ENCODE results near the gene COL15A1.

Gene COL15A1

DNA sequence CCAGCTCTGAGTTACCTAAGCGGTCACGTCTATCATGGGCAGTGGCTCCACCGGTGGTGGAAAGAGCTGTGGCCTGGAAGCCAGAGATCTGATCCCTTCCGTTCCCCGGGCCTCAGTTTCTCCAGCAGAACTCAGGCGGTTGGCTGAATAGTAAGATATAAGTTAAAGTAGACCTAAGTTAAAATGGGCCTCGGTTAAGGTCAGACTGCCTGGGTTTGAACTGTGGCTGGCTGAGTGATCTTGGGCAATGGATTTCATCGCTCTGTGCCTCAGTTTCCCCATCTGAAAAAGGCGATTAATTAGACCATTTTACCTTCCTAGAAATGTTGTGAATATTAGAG, 997 bp downstream of the COL15A1 start:
- POLR2A ChIA-PET, result no interaction called here
- CTCF ChIA-PET, result no interaction called here
- DNase-seq (ENCODE audit: extremely low spot score), result no peak
- TF ChIP-seq HDGF (IDR thresholded peaks at IDR 0.05; ENCODE audit: borderline replicate concordance) (no peak), FOXK2 (IDR thresholded peaks at IDR 0.05) (no peak), LEF1 (IDR thresholded peaks at IDR 0.05; ENCODE audit: borderline replicate concordance) (no peak), SP1 (IDR thresholded peaks at IDR 0.05) (no peak), FOXA1 (IDR thresholded peaks at IDR 0.05) (no peak), L3MBTL2 (conservative IDR thresholded peaks at IDR 0.05) (no peak), CTBP1 (IDR thresholded peaks at IDR 0.05; ENCODE audit: borderline replicate concordance) (no peak), SUZ12 (IDR thresholded peaks at IDR 0.05) (no peak), ELF4 (IDR thresholded peaks at IDR 0.05) (no peak), FOXM1 (IDR thresholded peaks at IDR 0.05; ENCODE audit: borderline replicate concordance) (no peak), ARNT (IDR thresholded peaks at IDR 0.05) (no peak), ZNF384 (IDR thresholded peaks at IDR 0.05) (no peak), NFRKB (IDR thresholded peaks at IDR 0.05) (no peak), BHLHE40 (IDR thresholded peaks at IDR 0.05; ENCODE audit: borderline replicate concordance) (no peak), TARDBP (IDR thresholded peaks at IDR 0.05) (no peak)
- TF ChIP-seq, protein P1, sequence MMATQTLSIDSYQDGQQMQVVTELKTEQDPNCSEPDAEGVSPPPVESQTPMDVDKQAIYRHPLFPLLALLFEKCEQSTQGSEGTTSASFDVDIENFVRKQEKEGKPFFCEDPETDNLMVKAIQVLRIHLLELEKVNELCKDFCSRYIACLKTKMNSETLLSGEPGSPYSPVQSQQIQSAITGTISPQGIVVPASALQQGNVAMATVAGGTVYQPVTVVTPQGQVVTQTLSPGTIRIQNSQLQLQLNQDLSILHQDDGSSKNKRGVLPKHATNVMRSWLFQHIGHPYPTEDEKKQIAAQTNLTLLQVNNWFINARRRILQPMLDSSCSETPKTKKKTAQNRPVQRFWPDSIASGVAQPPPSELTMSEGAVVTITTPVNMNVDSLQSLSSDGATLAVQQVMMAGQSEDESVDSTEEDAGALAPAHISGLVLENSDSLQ (IDR thresholded peaks at IDR 0.05), result no peak

DNA sequence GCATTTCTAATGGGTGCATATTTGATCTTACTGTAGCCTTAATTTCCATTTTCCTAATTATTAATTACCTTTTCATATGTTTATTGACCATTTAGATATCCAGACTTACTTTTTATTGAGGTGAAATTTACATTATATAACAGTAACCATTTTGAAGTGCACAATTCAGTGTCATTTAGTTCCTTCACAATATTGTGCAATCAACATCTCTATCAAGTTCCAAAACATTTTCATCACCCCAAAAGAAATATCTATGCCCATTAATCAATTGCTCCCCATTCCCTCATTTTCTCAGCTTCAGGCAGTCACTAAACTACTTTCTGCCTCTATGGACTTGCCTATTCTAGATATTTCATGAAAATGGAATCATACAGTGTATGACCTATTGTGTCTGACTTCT, 5.9 kb downstream of the COL15A1 start:
- POLR2A ChIA-PET, result no interaction called here
- DNase-seq (ENCODE audit: extremely low spot score), result no peak
- CTCF ChIA-PET, result no interaction called here
- TF ChIP-seq BHLHE40 (IDR thresholded peaks at IDR 0.05; ENCODE audit: borderline replicate concordance), result no peak
- TF ChIP-seq SP1 (IDR thresholded peaks at IDR 0.05), result no peak
- no peak for TF ChIP-seq NFRKB (IDR thresholded peaks at IDR 0.05)
- no peak for TF ChIP-seq FOXK2 (IDR thresholded peaks at IDR 0.05)
- no peak for TF ChIP-seq HDGF (IDR thresholded peaks at IDR 0.05; ENCODE audit: borderline replicate concordance)
- no peak for TF ChIP-seq LEF1 (IDR thresholded peaks at IDR 0.05; ENCODE audit: borderline replicate concordance)
- TF ChIP-seq, protein P1 (IDR thresholded peaks at IDR 0.05), result no peak
- TF ChIP-seq ELF4 (IDR thresholded peaks at IDR 0.05), result no peak
- no peak for TF ChIP-seq CTBP1 (IDR thresholded peaks at IDR 0.05; ENCODE audit: borderline replicate concordance)

DNA sequence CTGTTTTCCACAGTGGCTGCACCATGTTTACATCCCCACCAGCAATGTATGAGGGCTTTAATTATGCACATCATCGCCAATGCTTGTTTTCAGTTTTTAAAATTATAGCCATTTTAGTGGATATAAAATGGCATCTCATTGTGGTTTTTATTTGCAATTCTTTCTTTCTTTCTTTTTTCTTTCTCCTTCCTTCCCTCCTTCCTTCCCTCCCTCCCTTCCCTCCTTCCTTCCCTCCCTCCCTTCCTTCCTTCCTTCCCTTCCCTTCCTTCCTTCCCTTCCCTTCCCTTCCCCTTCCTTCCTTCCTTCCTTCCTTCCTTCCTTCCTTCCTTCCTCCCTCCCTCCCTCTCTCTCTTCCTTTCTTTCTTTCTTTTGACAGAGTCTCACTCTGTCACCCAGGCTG, 6.6 kb downstream of the COL15A1 start:
- ChIA-PET POLR2A (no interaction called here), CTCF (no interaction called here)
- DNase-seq (ENCODE audit: extremely low spot score), result no peak

DNA sequence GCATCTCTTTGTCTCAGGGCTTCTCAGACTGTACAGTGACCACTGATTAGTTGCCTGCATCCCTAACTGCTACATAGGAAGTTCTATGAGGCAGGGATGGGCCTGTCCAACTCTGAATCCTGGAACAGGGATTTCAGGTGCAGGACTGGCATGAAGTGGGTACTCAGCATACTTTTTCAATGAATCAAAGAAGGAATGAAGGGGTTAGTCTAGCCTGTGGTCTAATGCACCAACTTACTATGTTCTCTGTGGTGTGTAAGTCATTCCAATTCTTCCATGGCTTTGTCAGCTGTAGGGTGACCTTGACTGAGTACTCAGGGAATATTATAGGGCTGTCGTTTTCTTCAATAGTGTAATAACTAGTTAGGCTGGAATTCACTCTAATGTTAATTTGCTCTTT, 8.3 kb downstream of the COL15A1 start:
- ChIA-PET POLR2A (no interaction called here), CTCF (no interaction called here)
- no peak for DNase-seq (ENCODE audit: extremely low spot score)
- no peak for TF ChIP-seq FOXA1 (IDR thresholded peaks at IDR 0.05)
- no peak for TF ChIP-seq FOXK2 (IDR thresholded peaks at IDR 0.05)
- TF ChIP-seq BHLHE40 (IDR thresholded peaks at IDR 0.05; ENCODE audit: borderline replicate concordance), result no peak
- no peak for TF ChIP-seq L3MBTL2 (conservative IDR thresholded peaks at IDR 0.05)
- no peak for TF ChIP-seq FOXM1 (IDR thresholded peaks at IDR 0.05; ENCODE audit: borderline replicate concordance)
- TF ChIP-seq LEF1 (IDR thresholded peaks at IDR 0.05; ENCODE audit: borderline replicate concordance), result no peak
- no peak for TF ChIP-seq ZNF384 (IDR thresholded peaks at IDR 0.05)
- no peak for TF ChIP-seq SUZ12 (IDR thresholded peaks at IDR 0.05)
- TF ChIP-seq, protein P1 (IDR thresholded peaks at IDR 0.05), result no peak
- TF ChIP-seq TARDBP (IDR thresholded peaks at IDR 0.05), result no peak
- TF ChIP-seq ELF4 (IDR thresholded peaks at IDR 0.05), result no peak
- no peak for TF ChIP-seq CTBP1 (IDR thresholded peaks at IDR 0.05; ENCODE audit: borderline replicate concordance)
- no peak for TF ChIP-seq SP1 (IDR thresholded peaks at IDR 0.05)
- no peak for TF ChIP-seq HDGF (IDR thresholded peaks at IDR 0.05; ENCODE audit: borderline replicate concordance)
- no peak for TF ChIP-seq ARNT (IDR thresholded peaks at IDR 0.05)
- TF ChIP-seq NFRKB (IDR thresholded peaks at IDR 0.05), result no peak

More for the DNA sequence above, 6.6 kb downstream of the COL15A1 start:
- TF ChIP-seq CTBP1 (IDR thresholded peaks at IDR 0.05; ENCODE audit: borderline replicate concordance) (no peak), ZNF384 (IDR thresholded peaks at IDR 0.05) (no peak), FOXA1 (IDR thresholded peaks at IDR 0.05) (no peak), LEF1 (IDR thresholded peaks at IDR 0.05; ENCODE audit: borderline replicate concordance) (no peak)

DNA sequence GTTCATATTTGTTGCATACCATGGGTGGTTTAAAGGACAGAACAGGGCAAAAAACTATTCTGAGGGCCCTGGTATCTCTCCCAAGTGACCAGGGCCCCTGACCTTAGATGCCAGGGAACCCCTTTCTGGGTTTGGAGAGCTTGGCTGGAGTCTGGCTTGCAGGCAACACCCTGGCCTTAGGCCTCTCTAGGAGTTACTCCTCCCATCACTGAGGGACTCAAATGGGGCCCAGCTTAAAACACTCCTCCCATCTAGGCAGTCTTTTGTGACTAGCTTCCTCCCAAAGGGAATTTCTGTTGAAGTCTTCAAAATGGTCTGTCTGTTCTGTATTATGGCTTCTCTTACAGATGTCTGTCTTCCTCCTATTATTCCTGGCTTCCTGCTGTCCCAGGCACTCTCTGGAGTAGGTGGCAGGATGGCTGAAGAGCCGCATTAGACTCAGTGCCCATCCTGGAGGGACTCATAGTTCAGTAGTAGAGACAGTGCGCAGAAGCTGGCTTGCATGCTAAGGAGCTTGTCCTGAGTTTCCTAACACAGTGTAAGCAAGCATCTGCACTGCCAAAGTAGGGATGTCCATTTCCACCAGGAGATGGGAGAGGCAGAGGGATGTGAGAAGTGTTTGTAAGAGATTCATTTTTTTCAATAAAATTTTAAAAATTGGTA, 10.0 kb downstream of the COL15A1 start:
- CTCF ChIA-PET, result no interaction called here
- POLR2A ChIA-PET, result no interaction called here
- no peak for DNase-seq (ENCODE audit: extremely low spot score)
- TF ChIP-seq CTBP1 (IDR thresholded peaks at IDR 0.05; ENCODE audit: borderline replicate concordance) (no peak), BHLHE40 (IDR thresholded peaks at IDR 0.05; ENCODE audit: borderline replicate concordance) (no peak), ELF4 (IDR thresholded peaks at IDR 0.05) (no peak), SUZ12 (IDR thresholded peaks at IDR 0.05) (no peak), FOXA1 (IDR thresholded peaks at IDR 0.05) (no peak), LEF1 (IDR thresholded peaks at IDR 0.05; ENCODE audit: borderline replicate concordance) (no peak), NFRKB (IDR thresholded peaks at IDR 0.05) (no peak), FOXK2 (IDR thresholded peaks at IDR 0.05) (no peak), L3MBTL2 (conservative IDR thresholded peaks at IDR 0.05) (no peak), TARDBP (IDR thresholded peaks at IDR 0.05) (no peak), FOXM1 (IDR thresholded peaks at IDR 0.05; ENCODE audit: borderline replicate concordance) (no peak)
- TF ChIP-seq, protein P1 (IDR thresholded peaks at IDR 0.05), result no peak

DNA sequence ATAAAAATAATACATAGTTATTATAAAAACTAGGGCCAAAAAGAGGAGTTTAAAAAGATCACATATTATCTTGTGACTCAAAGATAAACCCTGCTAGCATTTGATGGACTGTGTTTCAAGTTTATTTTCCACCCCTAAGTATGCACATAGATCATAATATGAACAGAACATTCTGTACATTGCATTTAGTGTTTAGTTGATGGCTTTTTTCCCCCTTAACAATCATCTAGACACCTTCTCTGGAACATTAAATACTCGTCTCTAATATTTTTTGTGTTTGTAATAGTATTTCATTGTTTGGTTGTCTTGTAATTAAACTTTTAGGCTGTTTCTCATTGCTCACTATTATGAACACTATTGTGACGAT, 10.5 kb downstream of the COL15A1 start:
- ChIA-PET CTCF (no interaction called here), POLR2A (no interaction called here)
- no peak for DNase-seq (ENCODE audit: extremely low spot score)
- no peak for TF ChIP-seq FOXM1 (IDR thresholded peaks at IDR 0.05; ENCODE audit: borderline replicate concordance)
- no peak for TF ChIP-seq FOXA1 (IDR thresholded peaks at IDR 0.05)
- TF ChIP-seq SP1 (IDR thresholded peaks at IDR 0.05), result no peak
- TF ChIP-seq ZNF384 (IDR thresholded peaks at IDR 0.05), result no peak
- no peak for TF ChIP-seq ELF4 (IDR thresholded peaks at IDR 0.05)
- TF ChIP-seq TARDBP (IDR thresholded peaks at IDR 0.05), result no peak
- TF ChIP-seq ARNT (IDR thresholded peaks at IDR 0.05), result no peak
- no peak for TF ChIP-seq FOXK2 (IDR thresholded peaks at IDR 0.05)
- TF ChIP-seq HDGF (IDR thresholded peaks at IDR 0.05; ENCODE audit: borderline replicate concordance), result no peak
- TF ChIP-seq LEF1 (IDR thresholded peaks at IDR 0.05; ENCODE audit: borderline replicate concordance), result no peak
- TF ChIP-seq L3MBTL2 (conservative IDR thresholded peaks at IDR 0.05), result no peak
- TF ChIP-seq BHLHE40 (IDR thresholded peaks at IDR 0.05; ENCODE audit: borderline replicate concordance), result no peak
- no peak for TF ChIP-seq NFRKB (IDR thresholded peaks at IDR 0.05)
- TF ChIP-seq CTBP1 (IDR thresholded peaks at IDR 0.05; ENCODE audit: borderline replicate concordance), result no peak
- TF ChIP-seq, protein P1 (IDR thresholded peaks at IDR 0.05), result no peak
- no peak for TF ChIP-seq SUZ12 (IDR thresholded peaks at IDR 0.05)
